ENCODE data around the gene CLSTN2. TPM values are rescaled to one million over a fixed set of nuclear protein-coding genes. Genes with fewer than 3 reads are reported as not detected.

CLSTN2 gene
- total RNA-seq, 1 experiment from 2014 or later: 0.02 TPM

DNA sequence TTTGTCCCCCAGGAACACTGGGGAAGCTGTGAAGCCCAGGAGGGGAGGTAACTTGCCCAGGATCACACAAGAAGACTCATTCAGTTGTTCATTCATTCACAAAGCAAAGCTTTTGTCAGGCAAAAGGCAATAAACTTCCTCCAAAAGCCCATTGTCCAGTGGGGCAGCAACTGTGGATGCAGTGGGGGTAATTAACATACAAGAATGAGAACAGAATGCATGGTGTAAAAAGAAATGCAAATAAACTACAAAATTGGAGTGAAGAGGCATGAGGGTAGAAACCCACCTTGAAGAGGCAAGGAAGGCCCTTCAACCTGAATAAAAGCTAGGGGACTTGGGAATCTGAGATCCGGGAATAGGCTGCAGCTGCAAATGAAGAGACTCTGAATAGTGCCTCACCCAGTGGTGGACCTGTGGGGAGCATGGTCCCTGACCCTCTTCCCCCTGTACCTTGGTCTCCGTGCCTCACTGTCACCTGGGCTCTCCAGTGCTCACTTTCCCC is 363.6 kb downstream of the CLSTN2 start:
- H2AFZ ChIP-seq (ENCODE audit: low read depth, low read length, poor library complexity, severe bottlenecking): no peak overlapping the region
- H3K27me3 ChIP-seq (ENCODE audit: insufficient read depth, low read length): peaks cover 44% of the 10 kb centered on the region
- H3K79me2 ChIP-seq (ENCODE audit: insufficient read depth, low read length): no peaks in the 10 kb centered on the region
- BruUV-seq (replicated peaks): no TSS peak
- no peak overlapping the region for H3K27ac ChIP-seq (ENCODE audit: low read depth, low read length)
- POLR2A ChIA-PET: no interaction called here
- DNase-seq (ENCODE audit: low read depth, low spot score) (no peak), ATAC-seq (no peak)
- RAD21 ChIA-PET (ENCODE audit: low non-redundant PET in 1 of 2, low total read pairs in 2 of 2, uncharacterized antibody in 2 of 2, unreplicated experiment in 2 of 2): no interaction called here
- no peak for TF ChIP-seq YY1 (IDR thresholded peaks at IDR 0.05; ENCODE audit: extremely low read depth, insufficient replicate concordance, low read depth, low read length)
- no peak for TF ChIP-seq POLR2A (IDR thresholded peaks at IDR 0.05; ENCODE audit: borderline replicate concordance, extremely low read depth, insufficient read depth, insufficient read length)
- no peak for TF ChIP-seq CEBPB (IDR thresholded peaks at IDR 0.05; ENCODE audit: low read depth)
- no peak for TF ChIP-seq POLR2AphosphoS5 (IDR thresholded peaks at IDR 0.05; ENCODE audit: low read depth, low read length)
- no peak for TF ChIP-seq EZH2 (IDR thresholded peaks at IDR 0.05)
- H3K4me2 ChIP-seq (ENCODE audit: low read length): no peak overlapping the region
- intact Hi-C loops (cut with micrococcal nuclease): no loop called here
- H3K9ac ChIP-seq (ENCODE audit: low read length): no peak overlapping the region
- no peak overlapping the region for H3K4me3 ChIP-seq (replicated peaks in 1 of 2; ENCODE audit: low read depth in 1 of 2, low read length in 2 of 2)
- H3K9me2 ChIP-seq (ENCODE audit: insufficient read depth): no peaks in the 10 kb centered on the region
- H4K20me1 ChIP-seq (ENCODE audit: insufficient read depth): no peaks in the 10 kb centered on the region
- H3K9me3 ChIP-seq (ENCODE audit: control insufficient read depth in 1 of 2, insufficient read depth in 1 of 2, low read depth in 1 of 2, low read length in 2 of 2): no peaks in the 10 kb centered on the region
- H3K4me1 ChIP-seq (ENCODE audit: control insufficient read depth in 1 of 2, insufficient read depth in 2 of 2, low read length in 2 of 2): no peaks in the 10 kb centered on the region
- H3K36me3 ChIP-seq (ENCODE audit: control insufficient read depth in 1 of 2, insufficient read depth in 2 of 2, low read length in 2 of 2): no peaks in the 10 kb centered on the region
- CTCF ChIA-PET: no interaction called here

- ChIA-PET RAD21 (ENCODE audit: low non-redundant PET in 1 of 2, low total read pairs in 2 of 2, uncharacterized antibody in 2 of 2, unreplicated experiment in 2 of 2) (no interaction called here), POLR2A (no interaction called here), CTCF (no interaction called here)
- Histone ChIP-seq H3K9me2 (ENCODE audit: insufficient read depth) (no peaks in the 10 kb centered on the region), H3K4me1 (ENCODE audit: control insufficient read depth in 1 of 2, insufficient read depth in 2 of 2, low read length in 2 of 2) (no peaks in the 10 kb centered on the region), H3K79me2 (ENCODE audit: insufficient read depth, low read length) (no peaks in the 10 kb centered on the region), H3K27me3 (ENCODE audit: insufficient read depth, low read length) (peaks cover 34% of the 10 kb centered on the region), H3K4me2 (ENCODE audit: low read length) (no peak overlapping the region), H3K9ac (ENCODE audit: low read length) (no peak overlapping the region), H3K4me3 (replicated peaks in 1 of 2; ENCODE audit: low read depth in 1 of 2, low read length in 2 of 2) (no peak overlapping the region), H3K27ac (ENCODE audit: low read depth, low read length) (no peak overlapping the region), H4K20me1 (ENCODE audit: insufficient read depth) (no peaks in the 10 kb centered on the region), H3K9me3 (ENCODE audit: control insufficient read depth in 1 of 2, insufficient read depth in 1 of 2, low read depth in 1 of 2, low read length in 2 of 2) (no peaks in the 10 kb centered on the region), H2AFZ (ENCODE audit: low read depth, low read length, poor library complexity, severe bottlenecking) (no peak overlapping the region), H3K36me3 (ENCODE audit: control insufficient read depth in 1 of 2, insufficient read depth in 2 of 2, low read length in 2 of 2) (no peaks in the 10 kb centered on the region)
- BruUV-seq (replicated peaks): no TSS peak
- ATAC-seq: no peak
- TF ChIP-seq JUND (IDR thresholded peaks at IDR 0.05) (no peak), POLR2A (IDR thresholded peaks at IDR 0.05; ENCODE audit: borderline replicate concordance, extremely low read depth, insufficient read depth, insufficient read length) (no peak), SRF (IDR thresholded peaks at IDR 0.05; ENCODE audit: low read depth) (no peak), SP1 (IDR thresholded peaks at IDR 0.05; ENCODE audit: low read depth) (no peak), MAX (IDR thresholded peaks at IDR 0.05) (no peak), ELF1 (IDR thresholded peaks at IDR 0.05; ENCODE audit: borderline replicate concordance, low read depth) (no peak), FOSL1 (IDR thresholded peaks at IDR 0.05; ENCODE audit: low read depth) (no peak), SIN3A (IDR thresholded peaks at IDR 0.05; ENCODE audit: low read depth) (no peak), CBX3 (IDR thresholded peaks at IDR 0.05; ENCODE audit: low read depth) (no peak), YY1 (IDR thresholded peaks at IDR 0.05; ENCODE audit: extremely low read depth, insufficient replicate concordance, low read depth, low read length) (no peak), TCF7L2 (IDR thresholded peaks at IDR 0.05; ENCODE audit: borderline replicate concordance, extremely low read depth, insufficient read depth, insufficient read length) (no peak), ATF3 (IDR thresholded peaks at IDR 0.05) (no peak)
- no peak for DNase-seq (ENCODE audit: low read depth, low spot score)
- intact Hi-C loops (cut with micrococcal nuclease): no loop called here
Observed at GRCh38 chr3:140303875-140304274, 368.9 kb downstream of the CLSTN2 start.

All from HCT116 (cell line).